Parathyroid adenoma (tissue), 2 donors: Measurements from ENCODE around the gene LIMCH1.

Source experiments
- H2AFZ ChIP-seq: fragments of 300-600 bp; sonication (generic); one replicate; pipeline ENCODE4 v1.7.0; 2017; ENCODE audit warnings: antibody characterized with exemption, mild to moderate bottlenecking
- H3K27ac ChIP-seq: fragments of 300-600 bp; sonication (generic); one replicate; pipeline ENCODE4 v1.7.0; 2017
- H3K27me3 ChIP-seq: fragments of 300-600 bp; sonication (generic); one replicate; pipeline ENCODE4 v1.7.0; 2017; ENCODE audit warnings: low read length; ENCODE audit not compliant: control insufficient read depth, insufficient read depth
- H3K36me3 ChIP-seq: fragments of 300-600 bp; sonication (generic); one replicate; pipeline ENCODE4 v1.7.0; 2017; ENCODE audit warnings: low read length; ENCODE audit not compliant: control insufficient read depth, insufficient read depth
- H3K4me1 ChIP-seq: fragments of 300-600 bp; sonication (generic); one replicate; pipeline ENCODE4 v1.7.0; 2017; ENCODE audit warnings: control low read depth
- H3K4me2 ChIP-seq: fragments of 300-600 bp; sonication (generic); one replicate; pipeline ENCODE4 v1.7.0; 2017; ENCODE audit warnings: low read length
- H3K4me3 ChIP-seq: fragments of 300-600 bp; sonication (generic); one replicate; pipeline ENCODE4 v1.7.0; 2017; ENCODE audit warnings: low read depth, low read length
- H3K79me2 ChIP-seq: fragments of 300-600 bp; sonication (generic); one replicate; pipeline ENCODE4 v1.7.0; 2017; ENCODE audit warnings: control low read depth
- H3K9ac ChIP-seq: fragments of 300-600 bp; sonication (generic); one replicate; pipeline ENCODE4 v1.7.0; 2017; ENCODE audit warnings: mild to moderate bottlenecking
- H3K9me3 ChIP-seq: fragments of 300-600 bp; sonication (generic); one replicate; pipeline ENCODE4 v1.7.0; 2017; ENCODE audit warnings: low read length; ENCODE audit not compliant: control insufficient read depth
- TF ChIP-seq, protein P1 (sequence below): fragments of 300-600 bp; sonication (generic); IDR thresholded peaks from one replicate; pipeline ENCODE4 v1.7.0; 2017; ENCODE audit warnings: antibody characterized with exemption, mild to moderate bottlenecking
- donor health status: primary hyperparathyroidism.

Gene LIMCH1

DNA sequence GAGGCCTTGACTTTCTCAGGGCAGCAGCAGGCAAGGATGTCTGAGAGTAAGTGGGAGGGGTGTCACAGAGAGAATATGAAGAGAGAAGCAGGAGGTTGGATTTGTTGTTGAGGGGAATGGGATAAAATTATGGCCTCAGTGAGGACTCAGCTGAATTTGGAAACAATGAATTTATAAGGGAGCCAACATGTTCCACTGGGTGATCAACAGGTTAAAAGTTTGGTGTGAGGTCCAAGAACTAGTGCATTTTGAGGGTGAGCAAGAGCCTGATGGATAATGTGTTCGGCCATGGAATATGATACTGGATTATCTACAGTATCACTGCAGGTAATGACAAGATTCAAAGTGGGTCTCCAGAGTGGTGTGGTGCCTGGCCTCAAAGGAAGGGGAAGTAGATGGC, 33.5 kb downstream of the LIMCH1 start:
- H2AFZ ChIP-seq: no peak overlapping the region
- no peak overlapping the region for H3K4me2 ChIP-seq
- no peak overlapping the region for H3K27ac ChIP-seq
- no peak overlapping the region for H3K4me3 ChIP-seq
- TF ChIP-seq, protein P1, sequence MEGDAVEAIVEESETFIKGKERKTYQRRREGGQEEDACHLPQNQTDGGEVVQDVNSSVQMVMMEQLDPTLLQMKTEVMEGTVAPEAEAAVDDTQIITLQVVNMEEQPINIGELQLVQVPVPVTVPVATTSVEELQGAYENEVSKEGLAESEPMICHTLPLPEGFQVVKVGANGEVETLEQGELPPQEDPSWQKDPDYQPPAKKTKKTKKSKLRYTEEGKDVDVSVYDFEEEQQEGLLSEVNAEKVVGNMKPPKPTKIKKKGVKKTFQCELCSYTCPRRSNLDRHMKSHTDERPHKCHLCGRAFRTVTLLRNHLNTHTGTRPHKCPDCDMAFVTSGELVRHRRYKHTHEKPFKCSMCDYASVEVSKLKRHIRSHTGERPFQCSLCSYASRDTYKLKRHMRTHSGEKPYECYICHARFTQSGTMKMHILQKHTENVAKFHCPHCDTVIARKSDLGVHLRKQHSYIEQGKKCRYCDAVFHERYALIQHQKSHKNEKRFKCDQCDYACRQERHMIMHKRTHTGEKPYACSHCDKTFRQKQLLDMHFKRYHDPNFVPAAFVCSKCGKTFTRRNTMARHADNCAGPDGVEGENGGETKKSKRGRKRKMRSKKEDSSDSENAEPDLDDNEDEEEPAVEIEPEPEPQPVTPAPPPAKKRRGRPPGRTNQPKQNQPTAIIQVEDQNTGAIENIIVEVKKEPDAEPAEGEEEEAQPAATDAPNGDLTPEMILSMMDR: no peak
- no peaks in the 10 kb centered on the region for H3K9me3 ChIP-seq
- H3K36me3 ChIP-seq: no peaks in the 10 kb centered on the region
- no peak overlapping the region for H3K9ac ChIP-seq
- H3K79me2 ChIP-seq: no peaks in the 10 kb centered on the region
- no peaks in the 10 kb centered on the region for H3K27me3 ChIP-seq
- H3K4me1 ChIP-seq: peaks cover 7% of the 10 kb centered on the region

DNA sequence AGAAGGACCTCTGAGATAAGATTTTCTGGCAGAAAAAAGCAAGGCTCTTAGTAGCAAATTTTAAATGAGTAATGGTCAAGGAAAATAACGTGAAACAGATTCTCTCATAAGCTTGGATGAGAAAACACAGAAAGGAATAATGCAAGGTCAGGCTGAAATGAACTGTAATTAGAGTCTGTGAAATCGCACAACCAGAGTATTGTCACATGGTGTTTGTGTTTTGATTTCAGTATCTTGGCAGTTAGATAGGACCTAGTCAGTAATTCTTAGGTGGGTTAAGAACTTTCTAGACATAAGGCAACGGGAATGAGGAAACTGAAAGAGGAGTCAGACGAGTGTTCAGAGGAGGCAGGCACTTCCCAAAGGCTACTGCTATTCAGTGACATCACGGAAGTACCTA, 34.6 kb downstream of the LIMCH1 start:
- no peak overlapping the region for H3K9ac ChIP-seq
- no peaks in the 10 kb centered on the region for H3K79me2 ChIP-seq
- peaks cover 7% of the 10 kb centered on the region for H3K4me1 ChIP-seq
- H2AFZ ChIP-seq: no peak overlapping the region
- peak overlapping the region; percentile 33 for H3K4me2 ChIP-seq
- H3K27me3 ChIP-seq: no peaks in the 10 kb centered on the region
- H3K9me3 ChIP-seq: no peaks in the 10 kb centered on the region
- TF ChIP-seq, protein P1: no peak
- H3K4me3 ChIP-seq: no peak overlapping the region
- H3K36me3 ChIP-seq: no peaks in the 10 kb centered on the region
- H3K27ac ChIP-seq: no peak overlapping the region

DNA sequence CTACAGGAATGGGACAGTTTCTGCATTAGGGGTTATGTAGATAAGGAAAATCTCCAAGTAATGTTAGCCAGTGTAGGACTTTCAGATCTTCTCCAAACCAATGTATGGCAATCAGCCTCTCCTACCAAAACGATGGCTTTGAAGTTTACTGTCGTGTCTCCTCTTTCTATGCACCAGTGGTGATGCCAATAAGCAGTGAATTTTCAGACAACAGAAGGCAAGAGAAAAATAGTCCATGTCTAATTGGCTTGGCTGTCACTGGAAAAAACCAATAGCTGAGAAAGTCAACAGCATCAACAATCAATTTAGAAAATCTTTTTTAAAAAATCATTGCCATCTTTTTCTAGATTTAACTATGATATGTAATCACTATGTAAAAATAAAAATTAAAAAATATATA, 35.0 kb downstream of the LIMCH1 start:
- Histone ChIP-seq H3K4me2 (peak overlapping the region; percentile 33), H3K4me1 (peaks cover 7% of the 10 kb centered on the region), H2AFZ (no peak overlapping the region), H3K79me2 (no peaks in the 10 kb centered on the region), H3K4me3 (no peak overlapping the region), H3K27me3 (no peaks in the 10 kb centered on the region), H3K27ac (no peak overlapping the region), H3K9ac (no peak overlapping the region), H3K9me3 (no peaks in the 10 kb centered on the region), H3K36me3 (no peaks in the 10 kb centered on the region)
- TF ChIP-seq, protein P1: no peak

DNA sequence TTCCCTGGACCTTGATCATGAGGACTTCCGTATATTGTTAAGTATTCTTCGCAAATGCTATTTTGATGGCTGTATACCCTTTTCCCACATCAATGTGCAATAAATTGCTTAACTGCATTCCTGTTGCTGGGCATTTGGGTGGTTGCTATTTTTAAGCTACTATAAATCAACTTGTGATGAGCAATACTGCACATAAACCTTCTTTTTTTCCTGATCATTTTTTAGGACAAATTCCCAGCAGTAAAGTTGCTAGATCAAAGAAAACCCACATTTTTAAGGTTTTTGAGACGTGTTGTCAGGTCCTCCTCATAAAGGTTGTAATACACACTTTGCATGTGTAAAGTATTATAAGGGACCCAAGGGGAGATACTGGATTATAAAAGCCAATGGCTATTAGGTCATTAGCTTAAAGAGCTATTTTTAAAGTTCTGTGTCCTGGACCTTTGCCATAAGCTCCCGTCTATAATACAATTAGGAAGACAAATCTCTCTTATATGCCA, 35.6 kb downstream of the LIMCH1 start:
- Histone ChIP-seq H3K4me2 (no peak overlapping the region), H2AFZ (no peak overlapping the region), H3K9me3 (no peaks in the 10 kb centered on the region), H3K27me3 (no peaks in the 10 kb centered on the region), H3K4me3 (no peak overlapping the region), H3K4me1 (peaks cover 7% of the 10 kb centered on the region), H3K9ac (no peak overlapping the region), H3K36me3 (no peaks in the 10 kb centered on the region), H3K27ac (no peak overlapping the region), H3K79me2 (peaks cover 2% of the 10 kb centered on the region)
- TF ChIP-seq, protein P1: no peak

DNA sequence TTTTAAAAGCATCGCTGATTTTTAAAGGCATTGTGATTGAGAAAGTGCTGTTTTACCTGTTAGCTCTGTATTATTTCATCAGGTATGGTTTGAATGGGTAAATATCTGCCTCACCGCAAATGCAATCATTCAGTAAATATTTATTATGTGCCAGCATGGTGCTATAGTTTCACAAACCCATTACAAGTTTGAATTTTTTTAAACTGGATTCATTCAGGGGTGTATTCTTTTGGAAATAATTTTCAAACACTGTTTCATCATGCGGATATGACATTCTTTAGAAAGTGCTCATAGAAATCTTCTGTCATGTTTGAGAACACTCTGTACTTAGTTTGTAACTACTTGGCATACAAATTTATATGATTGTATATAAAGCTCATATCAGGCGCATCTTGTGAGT, 37.2 kb downstream of the LIMCH1 start:
- no peaks in the 10 kb centered on the region for H3K9me3 ChIP-seq
- H3K4me1 ChIP-seq: peaks cover 4% of the 10 kb centered on the region
- TF ChIP-seq, protein P1: no peak
- no peak overlapping the region for H3K9ac ChIP-seq
- H3K36me3 ChIP-seq: no peaks in the 10 kb centered on the region
- H3K4me3 ChIP-seq: no peak overlapping the region
- no peaks in the 10 kb centered on the region for H3K27me3 ChIP-seq
- H3K27ac ChIP-seq: no peak overlapping the region
- peaks cover 2% of the 10 kb centered on the region for H3K79me2 ChIP-seq
- H3K4me2 ChIP-seq: no peak overlapping the region
- no peak overlapping the region for H2AFZ ChIP-seq
